ENCODE results near the gene SLC11A2. TPM values are rescaled to one million over a fixed set of nuclear protein-coding genes. Genes with fewer than 3 reads are reported as not detected.
A peak's percentile ranks its signal among the peaks of the same experiment; 100 is the strongest.

Gene SLC11A2
- total RNA-seq, 2 donors from 2014 or later: 61.8 to 64.5 TPM

- no peaks in the 10 kb centered on the region for H3K4me1 ChIP-seq (replicated peaks)
- intact Hi-C loops (cut with DNase I): no loop called here
- H3K27me3 ChIP-seq (replicated peaks; ENCODE audit: insufficient read depth): no peaks in the 10 kb centered on the region
- H3K9me3 ChIP-seq: no peaks in the 10 kb centered on the region
- WGBS: 86% methylated on average over 1 of the region's 1 CpG
- DNase-seq (ENCODE audit: low spot score): no peak
- no peak for TF ChIP-seq CTCF (IDR thresholded peaks at IDR 0.05)
- no peak for TF ChIP-seq POLR2A (IDR thresholded peaks at IDR 0.05)
- TF ChIP-seq POLR2AphosphoS5 (IDR thresholded peaks at IDR 0.05): no peak
- H3K27ac ChIP-seq: no peak overlapping the region
- no peak overlapping the region for H3K4me3 ChIP-seq
- H3K36me3 ChIP-seq: no peaks in the 10 kb centered on the region
These were observed 88.5 kb downstream of the SLC11A2 start for GRCh38 chr12:50937653-50938052.

- DNase-seq (ENCODE audit: low spot score): no peak
- intact Hi-C loops (cut with DNase I): no loop called here
- no peak for TF ChIP-seq CTCF (IDR thresholded peaks at IDR 0.05)
- no peak for TF ChIP-seq POLR2A (IDR thresholded peaks at IDR 0.05)
- no peak for TF ChIP-seq POLR2AphosphoS5 (IDR thresholded peaks at IDR 0.05)
- Histone ChIP-seq H3K4me1 (replicated peaks) (no peaks in the 10 kb centered on the region), H3K9me3 (no peaks in the 10 kb centered on the region), H3K27me3 (replicated peaks; ENCODE audit: insufficient read depth) (no peaks in the 10 kb centered on the region), H3K27ac (no peak overlapping the region), H3K36me3 (no peaks in the 10 kb centered on the region), H3K4me3 (no peak overlapping the region)
- WGBS: 80% methylated on average over 9 of the region's 9 CpGs
These were observed 89.2 kb downstream of the SLC11A2 start for GRCh38 chr12:50936821-50937530.

GRCh38 chr12:50934981-50935807 lies 91.0 kb downstream of the SLC11A2 start:
- H3K27me3 ChIP-seq (replicated peaks; ENCODE audit: insufficient read depth): no peaks in the 10 kb centered on the region
- no peak overlapping the region for H3K4me3 ChIP-seq
- no peak for DNase-seq (ENCODE audit: low spot score)
- H3K36me3 ChIP-seq: no peaks in the 10 kb centered on the region
- H3K27ac ChIP-seq: peak overlapping the region; percentile 25 to 59
- H3K4me1 ChIP-seq (replicated peaks): no peaks in the 10 kb centered on the region
- TF ChIP-seq POLR2AphosphoS5 (IDR thresholded peaks at IDR 0.05) (no peak), CTCF (IDR thresholded peaks at IDR 0.05) (no peak), POLR2A (IDR thresholded peaks at IDR 0.05) (no peak)
- 50% methylated on average over 6 of the region's 6 CpGs for WGBS
- intact Hi-C loops (cut with DNase I): no loop called here
- no peaks in the 10 kb centered on the region for H3K9me3 ChIP-seq

- WGBS: 25% methylated on average over 3 of the region's 3 CpGs
- intact Hi-C loops (cut with DNase I): no loop called here
- Histone ChIP-seq H3K27me3 (replicated peaks; ENCODE audit: insufficient read depth) (no peaks in the 10 kb centered on the region), H3K4me3 (no peak overlapping the region), H3K9me3 (no peaks in the 10 kb centered on the region), H3K4me1 (replicated peaks) (no peaks in the 10 kb centered on the region), H3K27ac (peak overlapping the region; percentile 25 to 59), H3K36me3 (no peaks in the 10 kb centered on the region)
- TF ChIP-seq CTCF (IDR thresholded peaks at IDR 0.05) (no peak), POLR2AphosphoS5 (IDR thresholded peaks at IDR 0.05) (no peak), POLR2A (IDR thresholded peaks at IDR 0.05) (no peak)
- DNase-seq (ENCODE audit: low spot score): no peak
These were observed 91.8 kb downstream of the SLC11A2 start for GRCh38 chr12:50934371-50934851.
